Osteoblast (primary cell): ENCODE data around the gene TAB3. TPM values are rescaled to one million over a fixed set of nuclear protein-coding genes. Genes with fewer than 3 reads are reported as not detected.

Source experiments
- DNase-seq: peaks from one replicate; pipeline ENCODE4 v3.0.0; 2011; ENCODE audit warnings: low spot score, mixed read lengths; ENCODE audit not compliant: insufficient read length; ENCODE audit errors: missing footprints
- H2AFZ ChIP-seq: 2 replicates; pipeline ENCODE4 v1.6.0; 2011; ENCODE audit warnings: mild to moderate bottlenecking, low read length
- H3K27ac ChIP-seq: 2 replicates; pipeline ENCODE4 v1.5.1; 2011; ENCODE audit warnings: mild to moderate bottlenecking, low read depth, low read length, moderate library complexity
- H3K27me3 ChIP-seq: 2 replicates; pipeline ENCODE4 v1.6.0; 2012; ENCODE audit warnings: mild to moderate bottlenecking, control low read depth, inconsistent platforms, low read length, moderate library complexity; ENCODE audit not compliant: insufficient read depth
- H3K36me3 ChIP-seq: 2 replicates; pipeline ENCODE4 v1.5.1; 2011; ENCODE audit warnings: mild to moderate bottlenecking, low read length, control low read depth, moderate library complexity; ENCODE audit not compliant: insufficient read depth
- H3K4me1 ChIP-seq: 2 replicates; pipeline ENCODE4 v1.5.1; 2011; ENCODE audit warnings: mild to moderate bottlenecking, low read length, control low read depth, moderate library complexity; ENCODE audit not compliant: insufficient read depth
- H3K4me2 ChIP-seq: 2 replicates; pipeline ENCODE4 v1.6.0; 2011; ENCODE audit warnings: mild to moderate bottlenecking, low read length; ENCODE audit not compliant: insufficient read depth
- H3K4me3 ChIP-seq: fragments of 200-600 bp; sonication (generic); 3 replicates; pipeline ENCODE4 v1.5.1; 2012; ENCODE audit warnings: mild to moderate bottlenecking, low read length, inconsistent platforms; ENCODE audit not compliant: insufficient read depth
- H3K79me2 ChIP-seq: 2 replicates; pipeline ENCODE4 v1.6.0; 2012; ENCODE audit warnings: mild to moderate bottlenecking, low read length, control low read depth, inconsistent platforms; ENCODE audit not compliant: insufficient read depth
- H3K9me3 ChIP-seq: 2 replicates; pipeline ENCODE4 v1.5.1; 2011; ENCODE audit warnings: low read depth, low read length, control low read depth
- H4K20me1 ChIP-seq: 2 replicates; pipeline ENCODE4 v1.6.0; 2012; ENCODE audit warnings: mild to moderate bottlenecking, low read length, control low read depth; ENCODE audit not compliant: insufficient read depth
- CTCF ChIP-seq: IDR thresholded peaks from 2 replicates; pipeline ENCODE4 v1.5.1; 2011; ENCODE audit warnings: mild to moderate bottlenecking, low read depth, low read length, moderate library complexity; ENCODE audit errors: extremely low read depth
- total RNA-seq: library from RNA; depleted of rRNA; stranded (reverse); fragments of >200 nt; gene quantifications from 2 replicates; pipeline ENCODE4 v1.2.3, GENCODE V29; 2012

TAB3 gene
- total RNA-seq, 1 donor: 15.2 TPM

GRCh38 chrX:30851449-30851848 lies 37.6 kb downstream of the TAB3 start:
- Histone ChIP-seq H3K4me2 (no peak overlapping the region), H3K4me3 (no peak overlapping the region), H2AFZ (no peak overlapping the region), H3K27me3 (no peaks in the 10 kb centered on the region), H4K20me1 (no peaks in the 10 kb centered on the region), H3K4me1 (no peaks in the 10 kb centered on the region), H3K36me3 (no peaks in the 10 kb centered on the region), H3K27ac (no peak overlapping the region), H3K79me2 (no peaks in the 10 kb centered on the region), H3K9me3 (no peaks in the 10 kb centered on the region)
- no peak for TF ChIP-seq CTCF
- no peak for DNase-seq

- DNase-seq: no peak
- no peak overlapping the region for H3K4me2 ChIP-seq
- no peak overlapping the region for H3K4me3 ChIP-seq
- no peak for TF ChIP-seq CTCF
- peaks cover 2% of the 10 kb centered on the region for H3K36me3 ChIP-seq
- no peaks in the 10 kb centered on the region for H3K79me2 ChIP-seq
- no peak overlapping the region for H2AFZ ChIP-seq
- H3K4me1 ChIP-seq: no peaks in the 10 kb centered on the region
- no peak overlapping the region for H3K27ac ChIP-seq
- H3K27me3 ChIP-seq: no peaks in the 10 kb centered on the region
- no peaks in the 10 kb centered on the region for H3K9me3 ChIP-seq
- no peaks in the 10 kb centered on the region for H4K20me1 ChIP-seq
Measured at GRCh38 chrX:30835373-30835772, 53.7 kb downstream of the TAB3 start.

- Histone ChIP-seq H3K4me3 (no peak overlapping the region), H3K36me3 (peaks cover 2% of the 10 kb centered on the region), H3K9me3 (no peaks in the 10 kb centered on the region), H3K4me1 (no peaks in the 10 kb centered on the region), H2AFZ (no peak overlapping the region), H3K27ac (no peak overlapping the region), H3K27me3 (no peaks in the 10 kb centered on the region), H3K79me2 (no peaks in the 10 kb centered on the region), H3K4me2 (no peak overlapping the region), H4K20me1 (no peaks in the 10 kb centered on the region)
- no peak for TF ChIP-seq CTCF
- DNase-seq: no peak
Measured at GRCh38 chrX:30833896-30834295, 55.2 kb downstream of the TAB3 start.

GRCh38 chrX:30831082-30831481 lies 58.0 kb downstream of the TAB3 start:
- Histone ChIP-seq H2AFZ (no peak overlapping the region), H3K9me3 (no peaks in the 10 kb centered on the region), H3K4me1 (no peaks in the 10 kb centered on the region), H4K20me1 (no peaks in the 10 kb centered on the region), H3K27ac (no peak overlapping the region), H3K79me2 (no peaks in the 10 kb centered on the region), H3K4me2 (no peak overlapping the region), H3K27me3 (no peaks in the 10 kb centered on the region), H3K36me3 (no peaks in the 10 kb centered on the region), H3K4me3 (no peak overlapping the region)
- no peak for DNase-seq
- TF ChIP-seq CTCF: no peak
